ENCODE data around the gene RGS17. TPM values are rescaled to one million over a fixed set of nuclear protein-coding genes. Genes with fewer than 3 reads are reported as not detected.

Gene RGS17
- total RNA-seq, 1 experiment from 2014 or later: 1.5 TPM

- no peak for DNase-seq (ENCODE audit: low spot score)
Measured at GRCh38 chr6:153084393-153084792, 46.7 kb downstream of the RGS17 start.

DNA sequence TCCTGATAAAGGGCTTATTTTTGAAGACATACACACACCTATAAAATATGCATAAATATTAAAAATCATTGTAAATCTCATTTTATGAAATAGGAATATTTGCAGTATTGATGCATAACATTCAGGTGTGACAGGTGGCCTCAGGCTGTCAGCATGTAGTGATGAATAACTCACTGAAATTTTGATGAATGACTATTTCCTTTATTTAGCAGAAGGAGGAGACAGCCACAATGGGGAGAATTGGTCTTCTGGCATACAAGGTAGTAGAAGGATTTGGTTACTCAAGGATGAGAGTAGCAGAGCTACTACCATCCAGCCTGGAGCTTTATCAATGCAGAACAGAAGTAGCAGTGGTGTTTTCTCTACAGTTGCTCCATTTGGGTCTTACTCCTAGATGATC, 47.2 kb downstream of the RGS17 start:
- no peak for DNase-seq (ENCODE audit: low spot score)

DNA sequence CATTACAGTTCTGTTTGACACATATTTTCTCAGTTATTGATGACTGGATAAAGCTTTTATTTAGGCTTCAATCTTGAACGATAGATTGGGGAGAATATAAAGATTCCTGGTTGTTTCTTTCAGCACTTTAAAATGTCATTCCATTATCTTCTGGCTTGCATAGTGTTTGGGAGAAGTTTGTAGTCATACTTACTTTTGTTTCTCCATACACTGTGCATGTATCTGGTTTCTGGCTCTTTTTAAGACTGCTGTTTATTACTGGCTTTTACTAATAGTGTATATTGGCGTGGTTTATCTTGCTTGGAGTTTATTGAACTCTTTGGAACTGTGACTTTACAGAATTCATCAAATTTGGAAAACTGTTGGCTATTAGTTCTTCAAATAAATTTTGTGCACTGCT, 49.2 kb downstream of the RGS17 start:
- DNase-seq (ENCODE audit: low spot score): no peak

DNA sequence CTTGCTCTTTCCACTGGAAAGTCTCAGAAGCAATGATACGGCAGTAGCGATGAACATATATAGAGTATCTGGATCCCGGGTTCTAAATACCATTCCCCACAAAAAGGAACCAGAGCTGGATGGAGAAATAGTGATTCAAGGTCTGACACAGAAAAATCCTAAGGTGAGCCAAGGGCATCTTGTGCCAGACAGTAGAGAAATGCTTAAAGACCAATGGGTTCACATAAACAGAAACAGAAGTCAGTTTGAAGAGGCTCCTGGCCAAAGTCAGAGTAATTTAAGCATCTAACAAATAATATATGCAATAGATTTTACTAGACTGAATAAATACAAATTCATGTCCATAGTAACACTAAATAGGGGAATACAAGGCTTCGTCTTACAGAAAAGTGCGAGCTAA, 54.7 kb downstream of the RGS17 start:
- DNase-seq (ENCODE audit: low spot score): no peak

- no peak for DNase-seq (ENCODE audit: low spot score)
Measured at GRCh38 chr6:153074761-153075160, 56.3 kb downstream of the RGS17 start.

GRCh38 chr6:153073841-153074240, 57.2 kb downstream of the RGS17 start:
- DNase-seq (ENCODE audit: low spot score): no peak

DNA sequence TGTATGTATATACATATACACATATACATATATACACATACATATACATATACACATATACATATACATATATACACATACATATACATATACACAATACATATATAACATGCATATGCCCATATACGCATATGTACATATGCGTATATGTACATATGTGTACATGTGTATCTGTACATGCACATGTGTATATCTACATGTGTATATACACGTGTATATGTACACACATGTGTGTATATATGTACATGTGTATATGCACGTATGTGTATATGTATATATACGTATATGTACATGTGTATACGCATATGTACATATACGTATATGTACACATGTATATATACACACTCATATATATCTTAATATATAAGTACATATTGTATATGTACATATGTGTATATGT, 60.3 kb downstream of the RGS17 start:
- DNase-seq (ENCODE audit: low spot score): no peak

- DNase-seq (ENCODE audit: low spot score): no peak
Measured at GRCh38 chr6:153069897-153070296, 61.2 kb downstream of the RGS17 start.

DNA sequence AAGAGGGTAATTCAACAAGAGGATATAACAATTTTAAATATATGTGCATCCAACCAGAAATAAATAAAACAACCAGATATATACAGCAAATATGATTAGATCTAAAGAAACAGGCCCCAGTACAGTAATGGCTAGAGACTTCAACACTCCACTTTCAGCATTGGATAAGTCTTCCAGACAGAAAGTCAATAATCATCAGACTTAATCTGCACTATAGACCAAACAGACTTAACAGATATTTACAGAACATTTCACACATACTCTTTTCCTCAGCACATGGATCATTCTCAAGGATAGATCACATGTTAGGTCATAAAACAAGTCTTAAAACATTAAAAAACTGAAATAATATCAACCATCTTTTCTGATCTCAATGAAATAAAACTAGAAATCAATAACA, 65.9 kb downstream of the RGS17 start:
- DNase-seq (ENCODE audit: low spot score): no peak

- no peak for DNase-seq (ENCODE audit: low spot score)
Measured at GRCh38 chr6:153063936-153064335, 67.1 kb downstream of the RGS17 start.

DNA sequence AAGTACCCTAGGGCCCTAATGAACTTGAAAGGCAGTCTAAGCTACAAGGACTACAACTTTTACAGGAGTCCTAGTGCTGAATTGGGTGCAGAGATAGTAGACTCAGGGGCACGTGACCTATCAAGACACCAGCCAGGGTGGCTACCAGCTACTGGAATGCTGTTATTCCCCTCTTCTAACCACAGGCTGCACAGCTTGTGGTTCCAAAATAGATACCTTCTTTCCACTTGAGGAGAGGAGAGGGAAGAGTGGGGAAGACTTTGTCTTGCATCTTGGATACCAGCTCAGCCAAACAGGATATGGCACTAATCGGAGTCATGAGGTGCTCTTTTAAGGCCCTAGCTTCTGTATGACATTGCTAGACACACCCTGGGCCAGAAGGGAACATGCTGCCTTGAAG, 68.6 kb downstream of the RGS17 start:
- no peak for DNase-seq (ENCODE audit: low spot score)

DNA sequence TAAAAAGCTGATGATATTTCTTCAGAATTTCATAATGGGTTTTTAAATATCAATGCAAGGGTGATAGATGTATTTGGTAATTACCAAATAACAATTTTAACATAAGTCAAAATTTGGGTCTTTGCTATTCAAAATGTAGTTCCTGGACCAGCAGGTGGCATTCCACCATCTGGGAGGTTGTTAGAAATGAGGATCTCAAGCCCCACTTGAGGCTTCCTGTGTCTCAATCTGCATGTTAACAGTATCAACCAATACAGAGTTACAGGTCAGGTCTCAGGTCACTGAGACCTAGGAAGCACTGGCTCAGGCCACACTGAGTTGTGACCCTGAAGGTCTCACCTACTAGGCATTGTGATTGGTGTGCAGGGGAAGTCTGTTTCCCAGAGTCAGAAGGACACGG, 71.3 kb downstream of the RGS17 start:
- DNase-seq (ENCODE audit: low spot score): no peak

DNA sequence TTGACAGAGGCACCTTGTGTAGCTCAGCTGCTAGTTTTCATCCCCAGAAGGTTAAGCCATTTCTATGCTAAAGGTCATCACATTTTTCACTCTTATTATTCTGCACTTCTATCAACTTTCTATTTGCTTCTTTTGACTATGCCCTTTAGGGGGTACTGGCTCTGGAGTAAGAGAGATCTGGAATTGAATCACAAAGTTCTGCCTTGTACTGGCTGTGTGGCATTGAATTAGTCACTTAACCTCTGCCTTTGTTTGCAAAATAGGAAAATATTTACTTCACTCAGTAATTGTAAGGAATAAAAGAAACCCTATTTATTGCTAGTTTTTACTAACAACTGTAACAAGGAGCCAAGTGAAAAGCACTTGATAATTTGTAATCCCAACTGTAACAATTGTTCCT, 71.8 kb downstream of the RGS17 start:
- DNase-seq (ENCODE audit: low spot score): no peak

DNA sequence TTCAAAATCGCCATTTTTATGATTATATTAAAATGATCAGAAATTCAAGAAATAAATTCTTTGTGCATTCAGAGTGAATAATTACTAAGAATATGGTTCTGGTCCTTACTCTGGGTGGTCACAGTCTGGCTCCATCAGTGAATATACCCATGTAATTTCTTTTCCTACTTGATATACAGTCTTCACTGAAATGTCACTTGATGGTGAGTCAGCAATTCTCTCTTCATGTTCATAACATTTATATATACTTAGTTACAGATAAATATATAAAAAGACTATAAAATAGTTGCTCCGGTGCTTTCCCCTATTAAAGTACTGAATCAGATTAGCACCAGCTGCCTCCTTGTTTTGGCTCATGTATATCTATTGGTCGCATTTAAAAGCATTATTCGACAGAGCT, 72.2 kb downstream of the RGS17 start:
- DNase-seq (ENCODE audit: low spot score): no peak

DNA sequence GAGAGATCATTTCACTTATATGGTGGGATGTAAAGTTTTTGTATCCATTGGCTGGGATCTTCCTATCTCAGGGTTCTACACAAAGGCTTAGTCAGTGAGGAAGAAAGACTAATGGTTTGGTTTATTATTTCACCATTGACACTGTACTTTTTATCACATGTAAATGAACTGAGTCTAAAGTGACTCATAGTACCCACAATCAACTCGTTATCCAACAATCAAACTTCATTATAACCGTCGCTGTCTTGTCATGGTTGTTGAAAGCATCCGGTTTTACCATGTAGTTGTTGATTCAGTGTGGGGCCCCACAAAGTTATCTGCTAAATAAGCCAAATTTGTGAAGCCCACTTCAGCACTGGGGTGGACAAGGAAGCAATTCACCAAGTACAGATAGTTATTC, 72.8 kb downstream of the RGS17 start:
- DNase-seq (ENCODE audit: low spot score): no peak

DNA sequence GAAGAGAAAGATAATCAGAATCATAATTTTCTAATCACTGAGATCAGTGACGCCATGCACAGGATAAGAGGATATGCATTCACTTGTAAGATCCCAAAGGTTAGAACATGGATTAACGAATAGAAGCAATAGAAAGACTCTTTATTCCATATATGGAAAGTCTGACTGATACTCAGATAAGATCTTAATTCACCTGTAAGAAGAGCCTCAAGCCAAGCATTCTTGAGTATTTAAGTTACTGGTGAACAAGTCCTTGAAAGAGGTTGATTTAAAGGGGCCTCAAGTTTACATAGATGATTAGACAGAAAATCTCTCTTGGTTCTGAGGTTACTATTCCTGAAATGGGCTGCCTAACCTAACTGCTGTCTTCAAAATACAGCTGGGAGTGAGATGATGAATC, 74.8 kb downstream of the RGS17 start:
- DNase-seq (ENCODE audit: low spot score): no peak

- no peak for DNase-seq (ENCODE audit: low spot score)
Measured at GRCh38 chr6:153051801-153052200, 79.3 kb downstream of the RGS17 start.

GRCh38 chr6:153048631-153049030, 82.5 kb downstream of the RGS17 start:
- no peak for DNase-seq (ENCODE audit: low spot score)

- DNase-seq (ENCODE audit: low spot score): no peak
Measured at GRCh38 chr6:153047386-153047785, 83.7 kb downstream of the RGS17 start.

DNA sequence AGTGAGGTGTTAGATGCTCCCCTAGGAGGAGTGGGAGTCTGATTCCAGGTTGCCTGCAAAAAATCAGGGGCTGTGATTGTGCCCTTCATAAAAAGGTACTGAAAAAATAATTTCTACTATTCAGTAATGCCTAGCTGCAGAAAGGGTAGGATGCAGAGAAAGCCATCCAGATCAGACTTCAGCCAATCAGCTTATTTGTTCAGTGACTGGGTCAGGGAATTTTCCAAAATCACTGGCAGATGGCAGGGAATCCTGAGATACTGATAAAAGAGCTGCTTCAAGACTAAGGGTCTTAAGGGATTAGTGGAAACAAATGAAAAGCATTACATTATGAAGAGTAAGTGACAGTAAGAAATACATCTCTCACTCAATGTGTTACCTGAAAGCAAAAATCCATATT, 85.8 kb downstream of the RGS17 start:
- no peak for DNase-seq (ENCODE audit: low spot score)

GRCh38 chr6:153044295-153044694, 86.8 kb downstream of the RGS17 start:
- no peak for DNase-seq (ENCODE audit: low spot score)

GRCh38 chr6:153043719-153044118, 87.4 kb downstream of the RGS17 start:
- no peak for DNase-seq (ENCODE audit: low spot score)

DNA sequence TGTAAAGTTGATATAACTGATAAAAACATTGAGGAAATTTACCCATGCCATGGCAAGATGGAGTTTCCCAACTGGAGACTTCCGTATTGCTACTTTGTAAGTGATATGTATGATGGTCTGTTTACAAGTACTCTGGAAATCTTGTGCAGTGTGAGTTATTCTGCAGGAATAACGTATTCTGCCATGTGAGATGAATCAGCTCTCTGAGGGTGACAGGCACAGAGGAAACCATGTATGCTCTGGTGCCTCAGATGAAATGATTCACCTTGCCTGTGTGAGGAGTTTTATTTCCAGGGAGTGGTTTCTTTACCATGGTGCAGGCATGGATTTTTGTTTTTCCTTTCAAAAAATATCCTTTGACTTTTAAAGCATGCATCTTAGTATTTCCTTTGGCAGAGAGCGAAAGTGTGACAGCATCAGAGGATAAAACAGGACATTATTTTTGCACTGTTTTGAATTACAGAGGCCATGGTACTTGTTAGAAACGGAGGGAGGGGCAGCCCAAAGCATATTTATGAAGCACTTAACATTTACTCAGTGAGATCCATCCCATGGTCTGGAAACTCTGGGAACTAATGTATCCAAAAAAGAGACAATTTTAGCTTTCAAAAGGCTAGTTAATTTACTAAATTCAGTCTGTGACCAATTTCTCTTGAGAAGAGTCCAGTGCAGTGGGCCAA, 92.6 kb downstream of the RGS17 start:
- DNase-seq (ENCODE audit: low spot score): no peak

DNA sequence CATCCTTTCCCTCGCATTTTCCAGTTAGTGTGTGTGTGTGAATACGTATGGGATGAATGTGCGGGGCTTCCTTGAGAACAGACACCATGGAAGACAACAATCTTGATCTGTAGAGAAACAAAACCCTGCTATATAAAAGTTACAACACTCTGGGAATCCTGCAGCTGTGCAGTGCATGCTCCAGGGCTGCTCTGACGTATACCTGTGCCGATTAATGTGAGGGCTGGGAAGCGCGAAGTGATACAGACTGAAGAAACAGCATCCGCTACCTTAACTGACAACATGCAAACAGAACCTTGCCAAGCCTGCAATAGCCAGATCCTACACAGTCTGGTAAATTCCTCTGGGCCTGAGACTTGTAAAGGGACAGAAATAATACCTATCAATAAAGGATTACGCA, 96.9 kb downstream of the RGS17 start:
- no peak for DNase-seq (ENCODE audit: low spot score)
